NT2/D1 (cell line): Measurements from ENCODE around the gene AGTR1.

ENCODE experiments used
- YY1 ChIP-seq: IDR thresholded peaks from 2 replicates; pipeline ENCODE4 v1.6.1; 2011; ENCODE audit not compliant: insufficient read length, insufficient read depth
- ZNF274 ChIP-seq: IDR thresholded peaks from 2 replicates; pipeline ENCODE4 v1.6.1; 2011; ENCODE audit warnings: mild to moderate bottlenecking, low read depth, low read length

DNA sequence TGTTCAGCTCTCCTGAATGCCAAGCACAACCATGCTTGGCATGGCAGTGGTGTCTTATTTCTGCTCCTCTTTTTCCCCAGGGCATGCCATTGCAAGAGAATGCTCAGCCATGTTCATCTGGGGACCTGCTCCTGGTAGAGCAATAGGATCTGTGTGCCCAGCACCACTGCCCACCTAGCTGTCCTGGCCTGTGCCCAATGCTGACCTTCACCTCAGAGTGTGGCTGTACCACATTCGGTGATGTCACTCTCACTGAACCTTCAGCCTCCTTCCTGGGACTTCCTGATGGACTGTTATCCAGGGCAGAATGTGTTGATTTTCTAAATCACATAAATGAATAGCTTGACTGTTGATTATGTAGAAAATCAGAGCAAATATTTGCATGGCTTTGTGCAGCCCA lies 42.0 kb downstream of the AGTR1 start:
- TF ChIP-seq ZNF274, result no peak
- TF ChIP-seq YY1, result no peak
